Esophagus squamous epithelium (tissue), 4 donors: ENCODE results near the gene B3GALT6.

Source experiments
- POLR2A ChIP-seq, 4 donors: fragments of 450-650 bp; IDR thresholded peaks; one replicate each; pipeline ENCODE4 v1.6.1; 2017; ENCODE audit warnings: antibody characterized with exemption in 4 of 4, mild to moderate bottlenecking in 4 of 4, moderate library complexity in 3 of 4
- TF ChIP-seq, protein P1 (sequence below), 6 experiments: fragments of 450-650 bp in 4 of 6; fragments of 200-600 bp in 2 of 6; sonication (generic) in 2 of 6; IDR thresholded peaks; one replicate each; pipeline ENCODE4 v1.5.1; 2016 to 2019; ENCODE audit warnings: antibody characterized with exemption in 6 of 6, mild to moderate bottlenecking in 4 of 6, moderate library complexity in 4 of 6

DNA sequence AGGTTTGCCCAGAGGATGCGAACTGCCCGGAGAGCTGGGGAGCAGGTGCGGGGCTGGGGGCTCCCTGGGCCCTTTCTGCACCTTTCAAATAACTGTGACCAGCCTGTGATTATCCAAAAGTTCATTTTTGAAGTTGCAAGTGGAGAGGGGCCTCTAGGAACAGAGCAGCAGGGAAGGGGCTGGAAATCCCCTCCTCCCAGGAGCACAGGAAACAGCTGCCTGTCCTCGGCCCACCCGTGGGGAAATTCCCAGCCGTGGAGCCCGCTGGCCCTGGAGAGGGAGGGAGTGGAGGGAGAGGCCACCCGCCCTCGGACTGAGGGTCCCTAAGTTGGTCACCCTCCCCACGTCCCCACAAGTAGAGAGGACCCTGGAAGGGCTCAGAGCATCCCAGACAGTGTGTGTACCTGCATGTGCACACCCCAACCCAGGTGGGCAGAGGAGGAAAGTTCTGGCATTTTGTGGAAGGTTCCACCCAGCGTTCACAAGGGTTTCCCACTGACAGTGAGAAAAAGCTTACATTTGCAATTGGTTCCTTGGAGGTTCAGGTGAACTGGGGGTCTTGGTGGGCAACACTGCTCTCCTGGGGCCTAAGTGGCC lies 16.9 kb upstream of the B3GALT6 start:
- TF ChIP-seq, protein P1, sequence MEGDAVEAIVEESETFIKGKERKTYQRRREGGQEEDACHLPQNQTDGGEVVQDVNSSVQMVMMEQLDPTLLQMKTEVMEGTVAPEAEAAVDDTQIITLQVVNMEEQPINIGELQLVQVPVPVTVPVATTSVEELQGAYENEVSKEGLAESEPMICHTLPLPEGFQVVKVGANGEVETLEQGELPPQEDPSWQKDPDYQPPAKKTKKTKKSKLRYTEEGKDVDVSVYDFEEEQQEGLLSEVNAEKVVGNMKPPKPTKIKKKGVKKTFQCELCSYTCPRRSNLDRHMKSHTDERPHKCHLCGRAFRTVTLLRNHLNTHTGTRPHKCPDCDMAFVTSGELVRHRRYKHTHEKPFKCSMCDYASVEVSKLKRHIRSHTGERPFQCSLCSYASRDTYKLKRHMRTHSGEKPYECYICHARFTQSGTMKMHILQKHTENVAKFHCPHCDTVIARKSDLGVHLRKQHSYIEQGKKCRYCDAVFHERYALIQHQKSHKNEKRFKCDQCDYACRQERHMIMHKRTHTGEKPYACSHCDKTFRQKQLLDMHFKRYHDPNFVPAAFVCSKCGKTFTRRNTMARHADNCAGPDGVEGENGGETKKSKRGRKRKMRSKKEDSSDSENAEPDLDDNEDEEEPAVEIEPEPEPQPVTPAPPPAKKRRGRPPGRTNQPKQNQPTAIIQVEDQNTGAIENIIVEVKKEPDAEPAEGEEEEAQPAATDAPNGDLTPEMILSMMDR (IDR thresholded peaks at IDR 0.05) = no peak
- no peak for TF ChIP-seq POLR2A (IDR thresholded peaks at IDR 0.05)
